GM23338 (cell line): ENCODE data around the gene OSBPL10.

Experiments used
- CREB1 ChIP-seq: fragments of 250-450 bp; sonication (Bioruptor Pico); IDR thresholded peaks from 2 replicates; pipeline ENCODE4 v1.5.0; 2020; ENCODE audit warnings: low read depth, mild to moderate bottlenecking, moderate library complexity
- ETS1 ChIP-seq: IDR thresholded peaks from 2 replicates; pipeline ENCODE4 v1.6.1; 2016; ENCODE audit warnings: antibody characterized with exemption
- EZH2 ChIP-seq: fragments of 200-600 bp; sonication (generic); IDR thresholded peaks from one replicate; pipeline ENCODE4 v1.8.0; 2017; ENCODE audit warnings: antibody characterized with exemption, mild to moderate bottlenecking, low read depth; ENCODE audit not compliant: unreplicated experiment
- EZH2phosphoT487 ChIP-seq: fragments of 200-600 bp; sonication (generic); IDR thresholded peaks from one replicate; pipeline ENCODE4 v1.8.1; 2018; ENCODE audit warnings: antibody characterized with exemption; ENCODE audit not compliant: unreplicated experiment
- JUNB ChIP-seq: IDR thresholded peaks from one replicate; pipeline ENCODE4 v1.6.1; 2016; ENCODE audit warnings: antibody characterized with exemption; ENCODE audit not compliant: unreplicated experiment
- NANOG ChIP-seq: IDR thresholded peaks from 2 replicates; pipeline ENCODE4 v1.6.1; 2016; ENCODE audit warnings: antibody characterized with exemption, borderline replicate concordance
- POLR2AphosphoS5 ChIP-seq: IDR thresholded peaks from 2 replicates; pipeline ENCODE4 v1.6.1; 2016; ENCODE audit warnings: antibody characterized with exemption, low read depth
- STAT1 ChIP-seq: IDR thresholded peaks from one replicate; pipeline ENCODE4 v1.6.1; 2016; ENCODE audit warnings: antibody characterized with exemption; ENCODE audit not compliant: unreplicated experiment
- TF ChIP-seq, protein P1 (sequence below), 2 experiments: fragments of 200-600 bp in 1 of 2; sonication (generic) in 1 of 2; conservative IDR thresholded peaks; 2 replicates each; pipeline versions ENCODE4 v1.5.1 to v1.6.1; 2016 to 2017; ENCODE audit warnings: antibody characterized with exemption in 2 of 2, low read depth in 2 of 2, mild to moderate bottlenecking in 2 of 2, moderate library complexity in 1 of 2
- TF ChIP-seq, protein P2 (sequence below): IDR thresholded peaks from one replicate; pipeline ENCODE4 v1.6.1; 2018; ENCODE audit warnings: antibody characterized with exemption; ENCODE audit not compliant: unreplicated experiment

GRCh38 chr3:31918179-31919150, 62.6 kb downstream of the OSBPL10 start:
- TF ChIP-seq, protein P1, sequence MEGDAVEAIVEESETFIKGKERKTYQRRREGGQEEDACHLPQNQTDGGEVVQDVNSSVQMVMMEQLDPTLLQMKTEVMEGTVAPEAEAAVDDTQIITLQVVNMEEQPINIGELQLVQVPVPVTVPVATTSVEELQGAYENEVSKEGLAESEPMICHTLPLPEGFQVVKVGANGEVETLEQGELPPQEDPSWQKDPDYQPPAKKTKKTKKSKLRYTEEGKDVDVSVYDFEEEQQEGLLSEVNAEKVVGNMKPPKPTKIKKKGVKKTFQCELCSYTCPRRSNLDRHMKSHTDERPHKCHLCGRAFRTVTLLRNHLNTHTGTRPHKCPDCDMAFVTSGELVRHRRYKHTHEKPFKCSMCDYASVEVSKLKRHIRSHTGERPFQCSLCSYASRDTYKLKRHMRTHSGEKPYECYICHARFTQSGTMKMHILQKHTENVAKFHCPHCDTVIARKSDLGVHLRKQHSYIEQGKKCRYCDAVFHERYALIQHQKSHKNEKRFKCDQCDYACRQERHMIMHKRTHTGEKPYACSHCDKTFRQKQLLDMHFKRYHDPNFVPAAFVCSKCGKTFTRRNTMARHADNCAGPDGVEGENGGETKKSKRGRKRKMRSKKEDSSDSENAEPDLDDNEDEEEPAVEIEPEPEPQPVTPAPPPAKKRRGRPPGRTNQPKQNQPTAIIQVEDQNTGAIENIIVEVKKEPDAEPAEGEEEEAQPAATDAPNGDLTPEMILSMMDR (conservative IDR thresholded peaks at IDR 0.05; ENCODE audit: low read depth in 2 of 2), result no peak
- TF ChIP-seq CREB1 (CRISPR knock-in tag), result no peak
- no peak for TF ChIP-seq EZH2
- TF ChIP-seq JUNB, result no peak
- no peak for TF ChIP-seq EZH2phosphoT487
- no peak for TF ChIP-seq POLR2AphosphoS5
- TF ChIP-seq STAT1, result no peak
- TF ChIP-seq ETS1, result no peak
- TF ChIP-seq, protein P2, sequence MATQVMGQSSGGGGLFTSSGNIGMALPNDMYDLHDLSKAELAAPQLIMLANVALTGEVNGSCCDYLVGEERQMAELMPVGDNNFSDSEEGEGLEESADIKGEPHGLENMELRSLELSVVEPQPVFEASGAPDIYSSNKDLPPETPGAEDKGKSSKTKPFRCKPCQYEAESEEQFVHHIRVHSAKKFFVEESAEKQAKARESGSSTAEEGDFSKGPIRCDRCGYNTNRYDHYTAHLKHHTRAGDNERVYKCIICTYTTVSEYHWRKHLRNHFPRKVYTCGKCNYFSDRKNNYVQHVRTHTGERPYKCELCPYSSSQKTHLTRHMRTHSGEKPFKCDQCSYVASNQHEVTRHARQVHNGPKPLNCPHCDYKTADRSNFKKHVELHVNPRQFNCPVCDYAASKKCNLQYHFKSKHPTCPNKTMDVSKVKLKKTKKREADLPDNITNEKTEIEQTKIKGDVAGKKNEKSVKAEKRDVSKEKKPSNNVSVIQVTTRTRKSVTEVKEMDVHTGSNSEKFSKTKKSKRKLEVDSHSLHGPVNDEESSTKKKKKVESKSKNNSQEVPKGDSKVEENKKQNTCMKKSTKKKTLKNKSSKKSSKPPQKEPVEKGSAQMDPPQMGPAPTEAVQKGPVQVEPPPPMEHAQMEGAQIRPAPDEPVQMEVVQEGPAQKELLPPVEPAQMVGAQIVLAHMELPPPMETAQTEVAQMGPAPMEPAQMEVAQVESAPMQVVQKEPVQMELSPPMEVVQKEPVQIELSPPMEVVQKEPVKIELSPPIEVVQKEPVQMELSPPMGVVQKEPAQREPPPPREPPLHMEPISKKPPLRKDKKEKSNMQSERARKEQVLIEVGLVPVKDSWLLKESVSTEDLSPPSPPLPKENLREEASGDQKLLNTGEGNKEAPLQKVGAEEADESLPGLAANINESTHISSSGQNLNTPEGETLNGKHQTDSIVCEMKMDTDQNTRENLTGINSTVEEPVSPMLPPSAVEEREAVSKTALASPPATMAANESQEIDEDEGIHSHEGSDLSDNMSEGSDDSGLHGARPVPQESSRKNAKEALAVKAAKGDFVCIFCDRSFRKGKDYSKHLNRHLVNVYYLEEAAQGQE, result no peak
- no peak for TF ChIP-seq NANOG
